H9 (cell line): Measurements from ENCODE around the gene SLFN5. TPM values are rescaled to one million over a fixed set of nuclear protein-coding genes. Genes with fewer than 3 reads are reported as not detected.

ENCODE experiments used
- DNase-seq: peaks from one replicate; pipeline ENCODE4 v3.0.0-alpha.2; 2017
- H2AFZ ChIP-seq: one replicate; pipeline ENCODE4 v1.6.1; 2013; ENCODE audit warnings: mild to moderate bottlenecking, low read length, control low read depth, moderate library complexity
- H2AK5ac ChIP-seq: 2 replicates; pipeline ENCODE4 v1.6.1; 2013; ENCODE audit warnings: low read length, control low read depth, mixed read lengths; ENCODE audit not compliant: insufficient read length
- H2BK120ac ChIP-seq: one replicate; pipeline ENCODE4 v1.6.1; 2013; ENCODE audit warnings: low read depth, mild to moderate bottlenecking, low read length, control low read depth, inconsistent platforms; ENCODE audit not compliant: poor library complexity, severe bottlenecking
- H2BK12ac ChIP-seq: 2 replicates; pipeline ENCODE4 v1.6.1; 2013; ENCODE audit warnings: low read length, control low read depth, mixed read lengths, low read depth; ENCODE audit not compliant: insufficient read length
- H2BK15ac ChIP-seq: 2 replicates; pipeline ENCODE4 v1.6.1; 2013; ENCODE audit warnings: low read depth, low read length, control low read depth
- H2BK20ac ChIP-seq: one replicate; pipeline ENCODE4 v1.6.1; 2013; ENCODE audit warnings: low read depth, mild to moderate bottlenecking, low read length, control low read depth, inconsistent platforms; ENCODE audit not compliant: poor library complexity, severe bottlenecking
- H2BK5ac ChIP-seq: 2 replicates; pipeline ENCODE4 v1.6.1; 2013; ENCODE audit warnings: low read length, control low read depth, mixed read lengths; ENCODE audit not compliant: insufficient read length
- H3K14ac ChIP-seq: 2 replicates; pipeline ENCODE4 v1.6.1; 2013; ENCODE audit warnings: low read length, control low read depth; ENCODE audit not compliant: insufficient read depth
- H3K18ac ChIP-seq: 2 replicates; pipeline ENCODE4 v1.6.1; 2013; ENCODE audit warnings: low read depth, mild to moderate bottlenecking, mixed read lengths, low read length, control low read depth; ENCODE audit not compliant: insufficient read length
- H3K23ac ChIP-seq: 2 replicates; pipeline ENCODE4 v1.6.1; 2013; ENCODE audit warnings: low read length, control low read depth, mixed read lengths, low read depth; ENCODE audit not compliant: insufficient read length
- H3K23me2 ChIP-seq: 2 replicates; pipeline ENCODE4 v1.6.1; 2013; ENCODE audit warnings: low read depth, mild to moderate bottlenecking, mixed read lengths, low read length, control low read depth; ENCODE audit not compliant: insufficient read length, poor library complexity, severe bottlenecking
- H3K27ac ChIP-seq: 2 replicates; pipeline ENCODE4 v1.5.1; 2013; ENCODE audit warnings: low read length, control low read depth, mixed read lengths, low read depth; ENCODE audit not compliant: insufficient read length
- H3K27me3 ChIP-seq: 2 replicates; pipeline ENCODE4 v1.6.1; 2013; ENCODE audit warnings: low read length, control low read depth, inconsistent platforms; ENCODE audit not compliant: insufficient read depth
- H3K4ac ChIP-seq: 2 replicates; pipeline ENCODE4 v1.6.1; 2013; ENCODE audit warnings: low read depth, mild to moderate bottlenecking, control low read depth, inconsistent platforms, low read length, moderate library complexity
- H3K4me1 ChIP-seq: 2 replicates; pipeline ENCODE4 v1.6.1; 2013; ENCODE audit warnings: low read length, control low read depth, inconsistent platforms; ENCODE audit not compliant: insufficient read depth
- H3K4me2 ChIP-seq: 2 replicates; pipeline ENCODE4 v1.6.1; 2013; ENCODE audit warnings: low read length, control low read depth, mixed read lengths; ENCODE audit not compliant: insufficient read length, insufficient read depth
- H3K56ac ChIP-seq: 2 replicates; pipeline ENCODE4 v1.6.1; 2013; ENCODE audit warnings: low read depth, mild to moderate bottlenecking, mixed read lengths, low read length, control low read depth; ENCODE audit not compliant: insufficient read length
- H3K79me1 ChIP-seq: 2 replicates; pipeline ENCODE4 v1.6.1; 2013; ENCODE audit warnings: low read depth, mild to moderate bottlenecking, moderate library complexity, low read length, control low read depth, inconsistent platforms; ENCODE audit not compliant: insufficient read depth, poor library complexity, severe bottlenecking
- H3K79me2 ChIP-seq: 2 replicates; pipeline ENCODE4 v1.6.1; 2013; ENCODE audit warnings: low read length, control low read depth, inconsistent platforms; ENCODE audit not compliant: insufficient read depth
- H3K9ac ChIP-seq: 2 replicates; pipeline ENCODE4 v1.6.1; 2013; ENCODE audit warnings: low read length, control low read depth, mixed read lengths; ENCODE audit not compliant: insufficient read length; ENCODE audit errors: extremely low read depth
- H3K9me3 ChIP-seq: one replicate; pipeline ENCODE4 v1.6.1; 2013; ENCODE audit warnings: low read depth, low read length, inconsistent platforms; ENCODE audit not compliant: control insufficient read depth
- H3T11ph ChIP-seq: one replicate; pipeline ENCODE4 v1.6.1; 2013; ENCODE audit warnings: mild to moderate bottlenecking, low read length, control low read depth, inconsistent platforms
- H4K20me1 ChIP-seq: one replicate; pipeline ENCODE4 v1.6.1; 2013; ENCODE audit not compliant: control insufficient read depth, insufficient read length, insufficient read depth
- H4K5ac ChIP-seq: 2 replicates; pipeline ENCODE4 v1.6.1; 2013; ENCODE audit warnings: low read depth, mild to moderate bottlenecking, mixed read lengths, low read length, control low read depth; ENCODE audit not compliant: insufficient read length
- H4K8ac ChIP-seq: replicated peaks from 2 replicates; pipeline ENCODE4 v1.6.1; 2013; ENCODE audit warnings: low read length, control low read depth, mixed read lengths, low read depth; ENCODE audit not compliant: insufficient read length
- H4K91ac ChIP-seq: 2 replicates; pipeline ENCODE4 v1.6.1; 2013; ENCODE audit warnings: low read depth, mild to moderate bottlenecking, moderate library complexity, mixed read lengths, low read length, control low read depth; ENCODE audit not compliant: insufficient read length
- H3K27ac Mint-ChIP-seq, 3 experiments: 2 replicates in 2 of 3; 3 replicates in 1 of 3; pipeline ENCODE4 v1.8.0; 2020 to 2021; ENCODE audit warnings: mixed read lengths in 3 of 3, mild to moderate bottlenecking in 1 of 3, moderate library complexity in 1 of 3
- H3K27me3 Mint-ChIP-seq: 2 replicates; pipeline ENCODE4 v1.8.0; 2021; ENCODE audit warnings: low read depth, mild to moderate bottlenecking, moderate library complexity, mixed read lengths
- H3K36me3 Mint-ChIP-seq, 3 experiments: 2 replicates in 2 of 3; 3 replicates in 1 of 3; pipeline ENCODE4 v1.8.0; 2020 to 2021; ENCODE audit warnings: low read depth in 3 of 3, mixed read lengths in 3 of 3; ENCODE audit not compliant: insufficient read depth in 1 of 3
- H3K4me1 Mint-ChIP-seq, 2 experiments: 2 replicates each; pipeline ENCODE4 v1.8.0; 2020; ENCODE audit warnings: mixed read lengths in 2 of 2
- H3K4me3 Mint-ChIP-seq, 2 experiments: 2 replicates in 1 of 2; 3 replicates in 1 of 2; pipeline ENCODE4 v1.8.0; 2020 to 2021; ENCODE audit warnings: mild to moderate bottlenecking in 2 of 2, mixed read lengths in 2 of 2, moderate library complexity in 1 of 2
- H3K9me3 Mint-ChIP-seq, 2 experiments: 2 replicates in 1 of 2; 3 replicates in 1 of 2; pipeline ENCODE4 v1.8.0; 2020; ENCODE audit warnings: mild to moderate bottlenecking in 2 of 2, mixed read lengths in 2 of 2, moderate library complexity in 1 of 2
- WGBS: extraction: QIAGEN DNeasy Blood & Tissue Kit; methylation state at CpG from one replicate; pipeline ENCODE4 v1.1.7; 2013; ENCODE audit warnings: missing lambda C conversion rate, low lambda C conversion rate, mixed read lengths; ENCODE audit not compliant: insufficient read length; ENCODE audit errors: extremely low coverage; 5-methylcytosine and 5-hydroxymethylcytosine counted together
- total RNA-seq: library from RNA; stranded (reverse); gene quantifications from 2 replicates; pipeline ENCODE4 v1.2.1, GENCODE V29; 2021
- TF ChIP-seq, protein P1 (sequence below): fragments of 200-600 bp; sonication (generic); conservative IDR thresholded peaks from 3 replicates; pipeline ENCODE4 v1.8.0; 2021; ENCODE audit warnings: antibody characterized with exemption, mild to moderate bottlenecking

Gene SLFN5
- total RNA-seq, 1 experiment from 2014 or later = 2.9 TPM

DNA sequence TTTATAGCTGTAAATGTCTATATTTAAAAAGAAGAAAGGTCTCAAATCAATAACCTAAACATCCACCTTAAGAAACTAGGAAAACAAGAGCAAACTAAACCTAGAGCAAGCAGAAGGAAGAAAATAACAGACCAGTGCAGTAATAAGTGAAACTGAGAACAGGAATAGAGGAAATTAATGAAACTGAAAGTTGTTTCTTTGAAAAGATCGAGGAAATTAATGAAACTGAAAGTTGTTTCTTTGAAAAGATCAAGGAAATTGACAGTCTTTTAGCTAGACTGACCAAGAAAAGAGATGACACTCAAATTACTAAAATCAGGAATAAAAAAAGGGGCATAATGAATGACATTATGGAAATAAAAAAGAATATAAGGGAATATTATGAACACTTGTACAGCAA is 46.4 kb downstream of the SLFN5 start:
- no peak overlapping the region for H3K27ac ChIP-seq
- H2BK15ac ChIP-seq = no peak overlapping the region
- H3K79me1 ChIP-seq = no peaks in the 10 kb centered on the region
- H3K9me3 ChIP-seq = no peaks in the 10 kb centered on the region
- H3K9me3 Mint-ChIP-seq = no peaks in the 10 kb centered on the region
- H3K56ac ChIP-seq = no peak overlapping the region
- no peak overlapping the region for H4K8ac ChIP-seq
- no peaks in the 10 kb centered on the region for H3K27me3 ChIP-seq
- H3K14ac ChIP-seq = no peak overlapping the region
- no peak overlapping the region for H3K4me3 Mint-ChIP-seq
- no peak overlapping the region for H3T11ph ChIP-seq
- no peak overlapping the region for H3K9ac ChIP-seq
- no peaks in the 10 kb centered on the region for H3K79me2 ChIP-seq
- no peak overlapping the region for H2AK5ac ChIP-seq
- no peak overlapping the region for H4K91ac ChIP-seq
- H3K4me1 ChIP-seq = peaks cover 2% of the 10 kb centered on the region; the same call in 1 of the 2 replicates
- H3K18ac ChIP-seq = no peak overlapping the region
- no peak overlapping the region for H3K4ac ChIP-seq
- no peak overlapping the region for H4K5ac ChIP-seq
- TF ChIP-seq, protein P1, sequence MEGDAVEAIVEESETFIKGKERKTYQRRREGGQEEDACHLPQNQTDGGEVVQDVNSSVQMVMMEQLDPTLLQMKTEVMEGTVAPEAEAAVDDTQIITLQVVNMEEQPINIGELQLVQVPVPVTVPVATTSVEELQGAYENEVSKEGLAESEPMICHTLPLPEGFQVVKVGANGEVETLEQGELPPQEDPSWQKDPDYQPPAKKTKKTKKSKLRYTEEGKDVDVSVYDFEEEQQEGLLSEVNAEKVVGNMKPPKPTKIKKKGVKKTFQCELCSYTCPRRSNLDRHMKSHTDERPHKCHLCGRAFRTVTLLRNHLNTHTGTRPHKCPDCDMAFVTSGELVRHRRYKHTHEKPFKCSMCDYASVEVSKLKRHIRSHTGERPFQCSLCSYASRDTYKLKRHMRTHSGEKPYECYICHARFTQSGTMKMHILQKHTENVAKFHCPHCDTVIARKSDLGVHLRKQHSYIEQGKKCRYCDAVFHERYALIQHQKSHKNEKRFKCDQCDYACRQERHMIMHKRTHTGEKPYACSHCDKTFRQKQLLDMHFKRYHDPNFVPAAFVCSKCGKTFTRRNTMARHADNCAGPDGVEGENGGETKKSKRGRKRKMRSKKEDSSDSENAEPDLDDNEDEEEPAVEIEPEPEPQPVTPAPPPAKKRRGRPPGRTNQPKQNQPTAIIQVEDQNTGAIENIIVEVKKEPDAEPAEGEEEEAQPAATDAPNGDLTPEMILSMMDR = no peak
- H2BK20ac ChIP-seq = no peak overlapping the region
- no peak overlapping the region for H2AFZ ChIP-seq
- no peak overlapping the region for H3K4me2 ChIP-seq
- no peak overlapping the region for H2BK5ac ChIP-seq
- DNase-seq = no peak
- peaks cover 3 to 9% of the 10 kb centered on the region in 2 experiments; a peak in 3 of 4 replicates for H3K4me1 Mint-ChIP-seq
- H3K27ac Mint-ChIP-seq = no peak overlapping the region
- H3K27me3 Mint-ChIP-seq = peaks cover 13% of the 10 kb centered on the region
- no peaks in the 10 kb centered on the region for H3K36me3 Mint-ChIP-seq
- H4K20me1 ChIP-seq = no peaks in the 10 kb centered on the region
- no peaks in the 10 kb centered on the region for H3K23me2 ChIP-seq
- WGBS = no CpG with 5 or more reads among the region's 1 CpG
- H2BK120ac ChIP-seq = no peak overlapping the region
- H3K23ac ChIP-seq = no peak overlapping the region
- no peak overlapping the region for H2BK12ac ChIP-seq
